Heart left ventricle (tissue), 16 donors: ENCODE data around the gene THAP2. TPM values are rescaled to one million over a fixed set of nuclear protein-coding genes. Genes with fewer than 3 reads are reported as not detected.
"Not testable (repeated sequence)": the region's sequence is repeated elsewhere in the genome, so short reads cannot be mapped to it uniquely, and the experiment has no call there.

Experiments
- ATAC-seq, 4 donors: fragments of 200-7000 bp; cut with Tn5 transposase; one replicate each; pipeline ENCODE4 v1.9.1; 2020 to 2022; ENCODE audit warnings: moderate library complexity in 4 of 4, mild to moderate bottlenecking in 3 of 4, moderate number of reproducible peaks in 1 of 4
- DNase-seq, 5 donors: peaks; one replicate each; pipeline ENCODE4 v3.0.0-alpha.2; 2020
- H3K27ac ChIP-seq, 12 donors: fragments of 200-600 bp; sonication (generic) in 4 of 12; one replicate each; pipeline versions ENCODE4 v1.5.0 to v1.8.0; 2016 to 2022; ENCODE audit warnings: mild to moderate bottlenecking in 2 of 12
- H3K27me3 ChIP-seq, 9 donors: fragments of 200-600 bp; sonication (generic) in 2 of 9; one replicate each; pipeline versions ENCODE4 v1.5.1 to v1.8.0; 2016 to 2022; ENCODE audit warnings: mild to moderate bottlenecking in 3 of 9
- H3K36me3 ChIP-seq, 9 donors: fragments of 200-600 bp; sonication (generic) in 2 of 9; one replicate each; pipeline versions ENCODE4 v1.5.0 to v1.8.0; 2018 to 2022; ENCODE audit warnings: mild to moderate bottlenecking in 2 of 9
- H3K4me1 ChIP-seq, 12 donors: fragments of 200-600 bp; sonication (generic) in 4 of 12; one replicate each; pipeline versions ENCODE4 v1.5.0 to v1.8.0; 2016 to 2022; ENCODE audit warnings: mild to moderate bottlenecking in 3 of 12
- H3K4me3 ChIP-seq, 12 donors: fragments of 200-600 bp; sonication (generic) in 4 of 12; one replicate each; pipeline versions ENCODE4 v1.5.0 to v1.8.0; 2017 to 2022; ENCODE audit warnings: mild to moderate bottlenecking in 9 of 12, moderate library complexity in 4 of 12
- H3K9me3 ChIP-seq, 12 donors: fragments of 200-600 bp; sonication (generic) in 4 of 12; one replicate each; pipeline versions ENCODE4 v1.5.0 to v1.8.0; 2016 to 2022; ENCODE audit warnings: mild to moderate bottlenecking in 1 of 12
- CTCF ChIP-seq, 12 donors: fragments of 200-600 bp; sonication (generic) in 4 of 12; IDR thresholded peaks; one replicate each; pipeline versions ENCODE4 v1.5.0 to v1.8.0; 2018 to 2022; ENCODE audit warnings: antibody characterized with exemption in 12 of 12, mild to moderate bottlenecking in 5 of 12
- POLR2A ChIP-seq, 2 donors: fragments of 450-650 bp; IDR thresholded peaks; one replicate each; pipeline ENCODE4 v1.6.1; 2017; ENCODE audit warnings: antibody characterized with exemption in 2 of 2, mild to moderate bottlenecking in 2 of 2, moderate library complexity in 2 of 2
- WGBS, 4 donors: extraction: QIAGEN DNeasy Blood & Tissue Kit in 2 of 4; methylation state at CpG; one replicate each; pipeline versions ENCODE4 v1.1.5 to v1.1.7; 2013 to 2018; 5-methylcytosine and 5-hydroxymethylcytosine counted together
- intact Hi-C, 10 donors: fragments of 100-400 bp; cut with DNase I; formaldehyde crosslinking; loops; one replicate each; pipeline versions ENCODE4 v1.11.1 to v1.14.2; 2022
- polyA plus RNA-seq, 2 donors: library from polyadenylated mRNA; stranded (reverse); fragments of 200-250 nt; gene quantifications; one replicate each; pipeline ENCODE4 v1.2.3, GENCODE V29; 2013
- total RNA-seq, 9 donors: library from RNA; depleted of rRNA in 2 of 9; stranded (reverse); fragments of >200 nt in 2 of 9; fragmentation: NEBNext Ultra II Directional in 3 of 9; extraction: Animal tissue kit (Norgen Biotek cat#: 25700) in 3 of 9; gene quantifications; one replicate each; pipeline versions ENCODE4 v1.1.0 to v1.2.4, GENCODE V29; 2016 to 2023
- donor health status: ischemic (EF 13 %, LVEDD 7.1; RV severe dilation, severe dysfunction).
- donor health status: healthy with polysubstance abuse.
- donor health status: DM: no; HTN: yes; CAD: no.
- donor health status: DM: no; HTN: no; CAD: no.
- donor health status: ischemic (EF 25% LVEDD 6.9; RV normal size, moderate dysfunction).
- donor health status: ischemic (EF 25% LVEDD 5.7; RV mildly dilated, moderate dysfunction).
- donor health status: healthy.
- donor health status: DM: yes; HTN: yes; CAD: no.
- donor health status: ischemic (EF 35%, LVEDD 5.7; RV mildly dilated, moderate dysfunction).
- donor health status: nonischemic (EF 11% LVEDD 7.7; RV severe dilation, severe dysfunction).
- donor health status: DM: yes; HTN: yes; CAD: no.
- donor health status: PGD.
- donor health status: ischemic (EF 29% LVEDD 5.4; RV normal size, mild dysfunction).
- donor health status: nonischemic (EF 23%, LVEDD 6.1; RV moderate dilation, normal function).

THAP2 gene
- total and polyA plus RNA-seq, 11 donors = 2.2 to 13.1 (median 4.5) TPM

DNA sequence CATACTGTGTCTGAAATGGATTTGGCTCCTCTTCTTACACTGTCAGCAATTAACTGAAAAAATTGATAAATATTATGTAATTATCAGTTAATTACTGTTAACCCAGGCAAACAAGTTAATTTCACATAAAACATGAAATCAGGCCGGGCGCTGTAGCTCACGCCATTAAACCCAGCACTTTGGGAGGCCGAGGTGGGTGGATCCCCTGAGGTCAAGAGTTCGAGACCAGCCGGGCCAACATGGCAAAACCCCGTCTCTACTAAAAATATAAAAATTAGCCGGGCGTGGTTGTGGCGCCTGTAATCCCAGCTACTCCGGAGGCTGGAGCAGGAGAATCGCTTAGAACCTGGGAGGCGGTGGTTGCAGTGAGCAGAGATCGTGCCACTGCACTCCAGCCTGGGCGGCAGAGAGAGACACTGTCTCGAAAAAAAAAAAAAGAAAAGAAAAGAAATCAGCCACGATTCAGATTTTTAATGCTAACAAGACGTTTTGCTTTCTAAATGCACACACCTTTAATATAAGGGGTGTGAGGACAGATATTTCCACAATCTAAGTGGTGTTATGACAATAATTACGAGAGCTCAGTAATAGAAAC is 21.3 kb downstream of the THAP2 start:
- no peaks in the 10 kb centered on the region for H3K27me3 ChIP-seq
- intact Hi-C loops = loop anchor here in 4 of 10 donors (5.0 to 10.0 kb wide), 3 partner anchors 59 to 67 kb away; partner anchors contain the start of gene RAB21 (in 2 of the 4)
- peak overlapping the region; percentile 54 to 99 (median 94) for H3K27ac ChIP-seq
- DNase-seq (no peak), ATAC-seq (peak in 1 of 4 donors; percentile 16)
- peak overlapping the region; percentile 50 to 88 (median 78) for H3K4me3 ChIP-seq
- H3K4me1 ChIP-seq = peaks cover 0 to 46% (median 20%) of the 10 kb centered on the region in 12 donors
- H3K36me3 ChIP-seq = peaks cover 0 to 10% (median 0%) of the 10 kb centered on the region in 9 donors
- TF ChIP-seq POLR2A (IDR thresholded peaks at IDR 0.05) (no peak), CTCF (IDR thresholded peaks at IDR 0.05) (no peak)
- WGBS, 4 donors = 24 to 35% (median 32%) methylated on average over 19 of the region's 19 CpGs
- no peaks in the 10 kb centered on the region for H3K9me3 ChIP-seq

DNA sequence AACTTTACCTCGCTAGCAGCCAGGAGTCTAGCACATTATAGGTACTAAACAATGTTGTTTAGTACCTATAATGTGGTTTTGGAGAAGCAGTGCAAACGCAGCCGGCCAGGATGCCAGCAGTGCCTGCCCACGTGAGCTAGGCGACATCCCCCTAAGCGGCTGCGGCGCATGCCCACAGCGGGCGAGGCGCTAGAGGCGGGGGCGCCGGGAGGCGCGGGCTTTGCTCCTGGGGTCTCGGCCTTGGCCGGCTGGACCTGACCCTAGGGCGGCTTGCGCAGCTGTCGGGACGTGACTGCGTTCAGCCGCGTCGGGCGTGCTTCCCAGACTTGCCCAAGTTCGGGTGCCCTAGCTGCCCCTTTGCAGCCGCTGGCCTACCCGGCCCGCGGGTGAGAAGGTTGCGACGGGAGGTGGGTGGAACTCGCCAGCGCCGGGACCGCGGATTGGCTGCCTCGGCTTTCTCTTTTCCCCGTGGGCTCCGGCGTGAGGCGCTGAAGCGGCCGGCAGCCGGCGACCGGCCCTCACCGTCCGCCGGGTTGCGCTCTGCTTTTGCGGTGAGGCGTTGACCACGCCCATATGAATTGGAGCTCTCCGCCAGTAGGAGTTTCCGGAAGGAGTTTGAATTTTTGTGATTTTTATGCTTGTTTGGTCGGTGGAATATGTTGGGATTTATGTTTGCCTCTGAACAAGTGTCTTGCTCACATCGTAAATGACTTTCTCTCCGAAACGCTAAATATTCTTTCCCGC is 22.0 kb downstream of the THAP2 start, which contains the start of gene TMEM19:
Gene TMEM19 (plus strand): TSS at position 169 of the 744 bp plus-strand sequence. CDS start 599 bp downstream, outside the sequence.
- H3K9me3 ChIP-seq = no peaks in the 10 kb centered on the region
- H3K4me3 ChIP-seq = peak within 1 kb of the TSS; percentile 50 to 88 (median 78)
- TF ChIP-seq POLR2A (IDR thresholded peaks at IDR 0.05) = peak in 1 of 2 donors; percentile 76
- TF ChIP-seq CTCF (IDR thresholded peaks at IDR 0.05) = peak in 5 of 12 donors; percentile 17 to 61 (median 47)
- H3K4me1 ChIP-seq = peaks cover 0 to 46% (median 20%) of the 10 kb centered on the region in 12 donors
- peaks cover 0 to 14% (median 0%) of the 10 kb centered on the region in 9 donors for H3K36me3 ChIP-seq
- ATAC-seq (peak; percentile 95 to 99 (median 99)), DNase-seq (peak; percentile 92 to 95 (median 93))
- intact Hi-C loops = loop anchor here in 6 of 10 donors (1.0 to 10.0 kb wide), 5 partner anchors 21 to 66 kb away; partner anchors contain the start of genes RAB21 (in 2 of the 6), THAP2 (in 2 of the 6) and ZFC3H1 (in 2 of the 6)
- peak within 1 kb of the TSS; percentile 54 to 99 (median 94) for H3K27ac ChIP-seq
- no peaks in the 10 kb centered on the region for H3K27me3 ChIP-seq
- WGBS, 4 donors = 0 to 1% (median 1%) methylated on average over 26 to 63 of the region's 63 CpGs

DNA sequence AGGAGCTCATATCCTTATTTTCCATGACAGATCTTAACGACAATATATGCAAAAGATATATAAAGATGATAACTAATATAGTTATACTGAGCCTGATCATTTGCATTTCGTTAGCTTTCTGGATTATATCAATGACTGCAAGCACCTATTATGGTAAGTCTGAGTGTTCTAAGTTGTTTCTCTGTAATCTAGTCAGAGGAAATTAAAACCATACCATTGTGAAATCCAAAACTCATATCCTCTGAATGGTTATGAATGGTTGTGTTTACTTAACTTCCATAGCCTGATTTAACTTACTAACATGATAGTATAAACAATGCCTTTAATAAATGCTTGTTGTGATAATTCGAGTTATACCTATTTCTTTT is 22.5 kb downstream of the THAP2 start:
- H3K9me3 ChIP-seq = no peaks in the 10 kb centered on the region
- intact Hi-C loops = loop anchor here in 6 of 10 donors (1.0 to 10.0 kb wide), 5 partner anchors 22 to 66 kb away; partner anchors contain the start of genes RAB21 (in 2 of the 6), THAP2 (in 2 of the 6) and ZFC3H1 (in 2 of the 6)
- TF ChIP-seq POLR2A (IDR thresholded peaks at IDR 0.05) = no peak
- no peak for TF ChIP-seq CTCF (IDR thresholded peaks at IDR 0.05)
- WGBS, 4 donors = 10 to 19% (median 15%) methylated on average over 3 of the region's 3 CpGs
- H3K4me3 ChIP-seq = peak overlapping the region; percentile 50 to 88 (median 78)
- H3K27me3 ChIP-seq = no peaks in the 10 kb centered on the region
- peaks cover 0 to 46% (median 21%) of the 10 kb centered on the region in 12 donors for H3K4me1 ChIP-seq
- peak overlapping the region; percentile 54 to 99 (median 94) for H3K27ac ChIP-seq
- H3K36me3 ChIP-seq = peaks cover 0 to 14% (median 0%) of the 10 kb centered on the region in 9 donors
- DNase-seq = no peak
- no peak for ATAC-seq

DNA sequence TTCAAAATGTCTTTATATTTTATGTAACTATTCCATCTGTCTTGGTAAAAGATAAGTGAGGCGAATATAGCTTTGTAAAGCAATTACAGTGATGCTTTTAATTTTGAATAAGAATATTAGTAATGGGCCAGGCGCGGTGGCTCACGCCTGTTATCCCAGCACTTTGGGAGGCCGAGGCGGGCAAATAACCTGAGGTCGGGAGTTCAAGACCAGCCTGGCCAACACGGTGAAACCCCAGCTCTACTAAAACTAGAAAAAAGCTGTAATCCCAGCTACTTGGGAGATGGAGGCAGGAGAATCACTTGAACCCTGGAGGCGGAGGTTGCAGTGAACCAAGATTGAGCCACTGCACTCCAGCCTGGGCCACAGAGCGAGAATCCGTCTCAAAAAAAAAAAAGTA is 23.1 kb downstream of the THAP2 start:
- not testable (repeated sequence) for ATAC-seq
- intact Hi-C loops = loop anchor here in 5 of 10 donors (2.0 to 10.0 kb wide), 4 partner anchors 22 to 65 kb away; partner anchors contain the start of genes RAB21 (in 2 of the 5) and THAP2 (in 2 of the 5)

More for the DNA sequence above, 23.1 kb downstream of the THAP2 start:
- DNase-seq, H3K9me3 ChIP-seq, H3K27me3 ChIP-seq: not testable (repeated sequence)
- WGBS, 4 donors = 80 to 87% (median 86%) methylated on average over 11 of the region's 11 CpGs
- peak overlapping the region in 11 of 12 donors; percentile 64 to 88 (median 79) for H3K4me3 ChIP-seq
- peak overlapping the region in 2 of 12 donors; percentile 93 to 98 for H3K27ac ChIP-seq
- H3K36me3 ChIP-seq = peaks cover 0 to 14% (median 0%) of the 10 kb centered on the region in 9 donors
- peaks cover 0 to 46% (median 21%) of the 10 kb centered on the region in 12 donors for H3K4me1 ChIP-seq
